IMR-90 (cell line): ENCODE results near the gene RAB18. TPM values are rescaled to one million over a fixed set of nuclear protein-coding genes. Genes with fewer than 3 reads are reported as not detected.

ENCODE experiments used
- ATAC-seq: fragments of 200-7000 bp; cut with Tn5 transposase; 2 replicates; pipeline ENCODE4 v1.9.1; 2020; ENCODE audit warnings: low read depth, mild to moderate bottlenecking, moderate library complexity
- BruUV-seq: library from RNA; stranded (reverse); fragments of 400-500 nt; replicated peaks from 2 replicates; lab custom pipeline; 2021; lab: Mats Ljungman, UMichigan
- CTCF ChIA-PET: fragments of 300-600 bp; formaldehyde crosslinking; extraction: SDS; loops from one replicate; lab custom pipeline; 2021; ENCODE audit warnings: antibody characterized with exemption; lab: Yijun Ruan, JAX
- POLR2A ChIA-PET: fragments of 300-600 bp; sonication (Branson Sonifier 250); formaldehyde crosslinking; loops from one replicate; lab custom pipeline; 2022; ENCODE audit warnings: antibody characterized with exemption; ENCODE audit not compliant: unreplicated experiment; lab: Charles Lee
- DNase-seq: peaks from one replicate; pipeline ENCODE4 v3.0.0; 2013
- H2AFZ ChIP-seq: replicated peaks from 2 replicates; pipeline ENCODE3; 2013; ENCODE audit warnings: low read length, mild to moderate bottlenecking; ENCODE audit not compliant: poor library complexity
- H2AK5ac ChIP-seq: 2 replicates; pipeline ENCODE4 v1.6.1; 2013; ENCODE audit warnings: low read depth, low read length, inconsistent platforms
- H2AK9ac ChIP-seq: replicated peaks from 2 replicates; pipeline ENCODE3; 2013; ENCODE audit warnings: mild to moderate bottlenecking, low read depth, low read length, moderate library complexity; ENCODE audit not compliant: poor library complexity
- H2BK120ac ChIP-seq: 2 replicates; pipeline ENCODE4 v1.6.1; 2013; ENCODE audit warnings: low read depth, low read length, inconsistent platforms
- H2BK15ac ChIP-seq: 3 replicates; pipeline ENCODE4 v1.6.1; 2013; ENCODE audit warnings: low read depth, low read length, inconsistent platforms
- H2BK20ac ChIP-seq: 2 replicates; pipeline ENCODE4 v1.6.1; 2013; ENCODE audit warnings: low read depth, mild to moderate bottlenecking, inconsistent platforms, low read length, moderate library complexity
- H2BK5ac ChIP-seq: 2 replicates; pipeline ENCODE4 v1.6.1; 2013; ENCODE audit warnings: mild to moderate bottlenecking, low read depth, low read length, inconsistent platforms; ENCODE audit not compliant: poor library complexity, severe bottlenecking
- H3K14ac ChIP-seq: replicated peaks from 2 replicates; pipeline ENCODE4 v1.6.1; 2013; ENCODE audit warnings: low read depth, low read length, inconsistent platforms
- H3K18ac ChIP-seq: 2 replicates; pipeline ENCODE4 v1.6.1; 2013; ENCODE audit warnings: low read depth, low read length, control low read depth
- H3K23ac ChIP-seq: 2 replicates; pipeline ENCODE4 v1.6.1; 2013; ENCODE audit warnings: low read depth, low read length, inconsistent platforms
- H3K27ac ChIP-seq: 2 replicates; pipeline ENCODE4 v1.5.1; 2013; ENCODE audit warnings: mild to moderate bottlenecking, control low read depth, low read length; ENCODE audit not compliant: insufficient read depth
- H3K27me3 ChIP-seq: 2 replicates; pipeline ENCODE4 v1.6.1; 2013; ENCODE audit warnings: low read length; ENCODE audit not compliant: control insufficient read depth, insufficient read depth
- H3K36me3 ChIP-seq: 2 replicates; pipeline ENCODE4 v1.6.1; 2013; ENCODE audit warnings: low read length, mixed read lengths; ENCODE audit not compliant: control insufficient read depth, insufficient read depth
- H3K4ac ChIP-seq: 2 replicates; pipeline ENCODE4 v1.6.1; 2013; ENCODE audit warnings: low read depth, low read length, inconsistent platforms
- H3K4me1 ChIP-seq: 2 replicates; pipeline ENCODE4 v1.6.1; 2013; ENCODE audit warnings: low read length, mixed read lengths; ENCODE audit not compliant: control insufficient read depth, insufficient read depth
- H3K4me2 ChIP-seq: 2 replicates; pipeline ENCODE4 v1.6.1; 2013; ENCODE audit warnings: low read depth, mild to moderate bottlenecking, control low read depth, low read length, moderate library complexity
- H3K4me3 ChIP-seq: 2 replicates; pipeline ENCODE4 v1.5.1; 2013; ENCODE audit warnings: low read depth, mild to moderate bottlenecking, control low read depth, low read length, moderate library complexity; ENCODE audit not compliant: insufficient read depth
- H3K56ac ChIP-seq: 2 replicates; pipeline ENCODE4 v1.6.1; 2013; ENCODE audit warnings: low read length, inconsistent platforms; ENCODE audit not compliant: insufficient read depth; ENCODE audit errors: extremely low read depth
- H3K79me1 ChIP-seq, 2 experiments: 2 replicates each; pipeline ENCODE4 v1.6.1; 2013; ENCODE audit warnings: low read length in 2 of 2, inconsistent platforms in 1 of 2, low read depth in 1 of 2
- H3K9ac ChIP-seq: 2 replicates; pipeline ENCODE4 v1.6.1; 2013; ENCODE audit warnings: low read depth, low read length, control low read depth
- H3K9me1 ChIP-seq: 2 replicates; pipeline ENCODE4 v1.6.1; 2013; ENCODE audit warnings: low read length, inconsistent platforms; ENCODE audit not compliant: insufficient read depth
- H3K9me3 ChIP-seq: 2 replicates; pipeline ENCODE4 v1.6.1; 2013; ENCODE audit warnings: low read length; ENCODE audit not compliant: control insufficient read depth, insufficient read depth
- H4K20me1 ChIP-seq: 2 replicates; pipeline ENCODE4 v1.6.1; 2013; ENCODE audit warnings: low read length, inconsistent platforms; ENCODE audit not compliant: insufficient read depth
- H4K5ac ChIP-seq: 2 replicates; pipeline ENCODE4 v1.6.1; 2013; ENCODE audit warnings: mild to moderate bottlenecking, low read depth, low read length, control low read depth
- H4K8ac ChIP-seq, 2 experiments: 2 replicates each; pipeline ENCODE4 v1.6.1; 2013; ENCODE audit warnings: low read depth in 2 of 2, low read length in 2 of 2, control low read depth in 1 of 2, inconsistent platforms in 1 of 2
- H4K91ac ChIP-seq: 2 replicates; pipeline ENCODE4 v1.6.1; 2013; ENCODE audit warnings: low read depth, low read length, inconsistent platforms; ENCODE audit not compliant: insufficient read depth
- BHLHE40 ChIP-seq: fragments of 150-350 bp; IDR thresholded peaks from 2 replicates; pipeline ENCODE4 v1.6.1; 2016; ENCODE audit warnings: mild to moderate bottlenecking, low read depth, low read length
- CEBPB ChIP-seq: IDR thresholded peaks from 2 replicates; pipeline ENCODE4 v1.6.1; 2012; ENCODE audit warnings: low read depth, low read length, improper control_type of control experiment
- CHD1 ChIP-seq: IDR thresholded peaks from 2 replicates; pipeline ENCODE4 v1.6.1; 2012; ENCODE audit warnings: low read depth, low read length, improper control_type of control experiment
- ELK1 ChIP-seq: fragments of 150-350 bp; IDR thresholded peaks from 2 replicates; pipeline ENCODE4 v1.6.1; 2016; ENCODE audit warnings: low read depth, mild to moderate bottlenecking, low read length, moderate library complexity, borderline replicate concordance
- FOS ChIP-seq: fragments of 150-350 bp; IDR thresholded peaks from 2 replicates; pipeline ENCODE4 v1.6.1; 2016; ENCODE audit warnings: low read depth, low read length
- MAFK ChIP-seq: IDR thresholded peaks from 2 replicates; pipeline ENCODE4 v1.6.1; 2012; ENCODE audit warnings: low read depth, low read length, improper control_type of control experiment
- MAZ ChIP-seq: IDR thresholded peaks from 2 replicates; pipeline ENCODE4 v1.6.1; 2012; ENCODE audit warnings: low read depth, mild to moderate bottlenecking, low read length, improper control_type of control experiment, moderate library complexity, borderline replicate concordance
- MXI1 ChIP-seq: IDR thresholded peaks from 2 replicates; pipeline ENCODE4 v1.6.1; 2012; ENCODE audit warnings: low read depth, mild to moderate bottlenecking, low read length, moderate library complexity, borderline replicate concordance
- NFE2L2 ChIP-seq: fragments of 150-350 bp; IDR thresholded peaks from 2 replicates; pipeline ENCODE4 v1.6.1; 2016; ENCODE audit warnings: low read depth, mild to moderate bottlenecking, low read length
- POLR2A ChIP-seq: IDR thresholded peaks from 2 replicates; pipeline ENCODE4 v1.6.1; 2012; ENCODE audit warnings: mild to moderate bottlenecking, low read depth, low read length
- RAD21 ChIP-seq: IDR thresholded peaks from 2 replicates; pipeline ENCODE4 v1.6.1; 2012; ENCODE audit warnings: low read length, improper control_type of control experiment
- RCOR1 ChIP-seq: IDR thresholded peaks from 2 replicates; pipeline ENCODE4 v1.6.1; 2012; ENCODE audit warnings: mild to moderate bottlenecking, low read length, improper control_type of control experiment; ENCODE audit not compliant: insufficient replicate concordance
- RFX5 ChIP-seq: IDR thresholded peaks from 2 replicates; pipeline ENCODE4 v1.8.0; 2012; ENCODE audit warnings: low read depth, mild to moderate bottlenecking, low read length, moderate library complexity
- SMC3 ChIP-seq: fragments of 150-350 bp; IDR thresholded peaks from 2 replicates; pipeline ENCODE4 v1.6.1; 2016; ENCODE audit warnings: low read depth, mild to moderate bottlenecking, antibody characterized with exemption, low read length, moderate library complexity
- USF2 ChIP-seq: fragments of 150-350 bp; IDR thresholded peaks from 2 replicates; pipeline ENCODE4 v1.6.1; 2017; ENCODE audit warnings: mild to moderate bottlenecking, antibody characterized with exemption, low read length, low read depth
- WGBS, 2 experiments: methylation state at CpG; one replicate each; pipeline versions ENCODE4 v1.1.5 to v1.1.7; 2013; ENCODE audit warnings: missing lambda C conversion rate in 2 of 2; ENCODE audit not compliant: insufficient read length in 1 of 2; ENCODE audit errors: extremely low coverage in 2 of 2; 5-methylcytosine and 5-hydroxymethylcytosine counted together
- dilution Hi-C: fragments of 300-500 bp; cut with HindIII; formaldehyde crosslinking; loops from one replicate; pipeline ENCODE4 v1.14.3; 2018; ENCODE audit warnings: low sequenced_read_pairs; ENCODE audit not compliant: unreplicated experiment
- in situ Hi-C: fragments of 300-500 bp; cut with MboI; formaldehyde crosslinking; loops from 3 replicates; pipeline ENCODE4 v1.14.3; 2019; ENCODE audit warnings: low sequenced_read_pairs, inconsistent platforms, mixed read lengths
- intact Hi-C: fragments of 100-400 bp; cut with micrococcal nuclease; formaldehyde crosslinking; loops from 2 replicates; pipeline ENCODE4 v1.10.0; 2022
- polyA plus RNA-seq, 3 experiments: library from polyadenylated mRNA; depleted of rRNA; stranded (reverse); fragments of >200 nt; gene quantifications; 2 replicates each; pipeline ENCODE4 v1.2.3, GENCODE V29; 2012; ENCODE audit warnings: low replicate concordance in 1 of 3
- total RNA-seq: library from RNA; depleted of rRNA; stranded (reverse); fragments of >200 nt; gene quantifications from 2 replicates; pipeline ENCODE4 v1.2.3, GENCODE V29; 2012
- TF ChIP-seq, protein P1 (sequence below): conservative IDR thresholded peaks from 2 replicates; pipeline ENCODE4 v1.5.1; 2012; ENCODE audit warnings: mild to moderate bottlenecking, low read depth, low read length, improper control_type of control experiment

The RAB18 gene
- total and polyA plus RNA-seq, 2 of the 4 experiments (the other 2 are of a cell fraction) = 17.6 to 38.8 TPM

DNA sequence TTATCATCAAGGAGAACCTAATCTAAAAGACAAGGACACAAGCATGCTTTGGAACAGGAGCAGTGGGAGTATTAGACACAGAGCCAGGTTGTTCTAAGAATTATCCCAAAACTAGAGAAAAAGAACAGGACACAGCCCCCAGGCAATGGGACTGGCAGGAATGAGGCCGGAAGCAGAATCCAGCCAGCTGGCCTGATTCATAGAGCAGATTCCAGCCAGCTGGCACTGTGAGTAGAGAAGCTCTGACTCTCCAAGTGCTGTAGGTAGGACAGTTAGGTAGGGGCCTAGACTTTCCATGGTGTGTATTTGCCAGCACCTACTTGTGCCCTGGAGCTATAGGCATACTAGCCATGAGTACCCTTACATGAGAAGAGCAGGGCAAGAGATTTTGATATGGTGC, 13.3 kb upstream of the RAB18 start:
- no peak for TF ChIP-seq RCOR1
- no peak for TF ChIP-seq POLR2A
- TF ChIP-seq CHD1 = no peak
- TF ChIP-seq RAD21 = no peak
- no peak for TF ChIP-seq SMC3
- TF ChIP-seq CEBPB = no peak
- TF ChIP-seq BHLHE40 = no peak
- TF ChIP-seq MAZ = no peak
- TF ChIP-seq, protein P1, sequence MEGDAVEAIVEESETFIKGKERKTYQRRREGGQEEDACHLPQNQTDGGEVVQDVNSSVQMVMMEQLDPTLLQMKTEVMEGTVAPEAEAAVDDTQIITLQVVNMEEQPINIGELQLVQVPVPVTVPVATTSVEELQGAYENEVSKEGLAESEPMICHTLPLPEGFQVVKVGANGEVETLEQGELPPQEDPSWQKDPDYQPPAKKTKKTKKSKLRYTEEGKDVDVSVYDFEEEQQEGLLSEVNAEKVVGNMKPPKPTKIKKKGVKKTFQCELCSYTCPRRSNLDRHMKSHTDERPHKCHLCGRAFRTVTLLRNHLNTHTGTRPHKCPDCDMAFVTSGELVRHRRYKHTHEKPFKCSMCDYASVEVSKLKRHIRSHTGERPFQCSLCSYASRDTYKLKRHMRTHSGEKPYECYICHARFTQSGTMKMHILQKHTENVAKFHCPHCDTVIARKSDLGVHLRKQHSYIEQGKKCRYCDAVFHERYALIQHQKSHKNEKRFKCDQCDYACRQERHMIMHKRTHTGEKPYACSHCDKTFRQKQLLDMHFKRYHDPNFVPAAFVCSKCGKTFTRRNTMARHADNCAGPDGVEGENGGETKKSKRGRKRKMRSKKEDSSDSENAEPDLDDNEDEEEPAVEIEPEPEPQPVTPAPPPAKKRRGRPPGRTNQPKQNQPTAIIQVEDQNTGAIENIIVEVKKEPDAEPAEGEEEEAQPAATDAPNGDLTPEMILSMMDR = no peak
- TF ChIP-seq ELK1 = no peak
- TF ChIP-seq NFE2L2 = no peak
- no peak for TF ChIP-seq MXI1
- TF ChIP-seq USF2 = no peak
- TF ChIP-seq MAFK = no peak
- TF ChIP-seq FOS = no peak
- no peak for TF ChIP-seq RFX5
- Histone ChIP-seq H3K18ac (no peak overlapping the region), H2AFZ (no peak overlapping the region), H3K9me1 (no peaks in the 10 kb centered on the region), H2BK120ac (no peak overlapping the region), H2BK20ac (no peak overlapping the region), H3K79me1 (no peaks in the 10 kb centered on the region), H3K9me3 (peaks cover 3% of the 10 kb centered on the region), H3K4ac (no peak overlapping the region), H3K27ac (no peak overlapping the region), H3K27me3 (peaks cover 4% of the 10 kb centered on the region; the same call in 1 of the 2 replicates), H4K5ac (no peak overlapping the region), H4K91ac (no peak overlapping the region), H3K9ac (no peak overlapping the region), H4K20me1 (no peaks in the 10 kb centered on the region), H3K4me2 (no peak overlapping the region), H2BK15ac (no peak overlapping the region), H4K8ac (no peak overlapping the region), H2AK9ac (no peak overlapping the region), H3K23ac (no peak overlapping the region), H3K56ac (no peak overlapping the region), H2BK5ac (no peak overlapping the region), H3K4me3 (no peak overlapping the region), H3K14ac (no peak overlapping the region), H3K36me3 (no peaks in the 10 kb centered on the region), H2AK5ac (no peak overlapping the region), H3K4me1 (no peaks in the 10 kb centered on the region)
- CTCF ChIA-PET = no interaction called here
- POLR2A ChIA-PET = no interaction called here
- in situ Hi-C loops = no loop called here
- ATAC-seq (no peak), DNase-seq (no peak)
- WGBS, 2 experiments = 83% methylated on average over 1 of the region's 1 CpG; no CpG with 5 or more reads in 1 of the 2 experiments
- intact Hi-C loops = no loop called here
- dilution Hi-C loops = no loop called here
- no TSS peak for BruUV-seq
